GM19023 (cell line): ENCODE measurements around the gene LMX1B.
"Not testable (repeated sequence)": the region's sequence is repeated elsewhere in the genome, so short reads cannot be mapped to it uniquely, and the experiment has no call there.

Experiments
- ATAC-seq: cut with Tn5 transposase; IDR thresholded peaks from one replicate; pipeline ENCODE4 v1.9.1; 2021; ENCODE audit warnings: mild to moderate bottlenecking, moderate library complexity; ENCODE audit not compliant: unreplicated experiment

Gene LMX1B

DNA sequence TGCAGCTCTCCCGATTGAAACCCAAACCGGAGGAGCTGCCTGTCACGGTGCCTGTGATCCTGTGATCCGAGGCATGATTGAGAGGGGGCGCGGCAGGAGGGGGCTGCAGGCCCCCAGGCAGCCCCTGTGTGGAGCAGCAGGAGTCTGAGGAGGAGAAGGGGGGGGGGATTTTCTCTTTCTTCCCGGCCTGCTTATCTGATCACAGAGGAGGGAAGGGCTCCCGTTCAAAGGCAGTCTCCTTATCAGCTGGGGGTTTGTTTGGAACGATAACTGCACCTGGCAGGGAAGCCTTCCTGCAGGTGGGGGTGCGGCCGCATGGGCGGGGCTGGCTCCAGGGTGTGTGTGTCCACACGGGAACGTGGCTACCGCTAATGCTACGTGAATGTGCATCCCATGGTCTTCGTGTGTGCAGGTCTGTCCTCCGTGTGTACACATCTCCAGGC, 38.4 kb downstream of the LMX1B start:
- no peak for ATAC-seq

DNA sequence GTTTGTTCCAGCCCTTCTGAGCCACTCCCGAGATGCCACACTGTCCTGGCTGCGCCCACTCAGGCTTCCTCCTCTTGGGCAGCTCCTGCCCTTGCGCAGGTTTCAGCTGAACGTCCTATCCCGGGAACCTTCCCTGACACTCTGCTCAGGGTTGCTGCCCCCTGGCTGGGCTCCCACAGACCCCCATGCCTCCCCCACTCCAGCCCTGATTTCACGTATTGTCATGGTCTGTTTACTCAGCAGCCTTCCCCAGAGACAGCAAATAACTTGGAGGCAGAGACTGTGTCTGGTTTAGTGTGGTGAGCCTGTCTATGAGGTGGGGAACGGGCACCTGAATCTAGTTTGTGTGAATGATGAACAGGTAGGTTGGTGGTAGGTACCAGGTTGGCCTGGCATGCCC, 40.4 kb downstream of the LMX1B start:
- ATAC-seq: no peak

DNA sequence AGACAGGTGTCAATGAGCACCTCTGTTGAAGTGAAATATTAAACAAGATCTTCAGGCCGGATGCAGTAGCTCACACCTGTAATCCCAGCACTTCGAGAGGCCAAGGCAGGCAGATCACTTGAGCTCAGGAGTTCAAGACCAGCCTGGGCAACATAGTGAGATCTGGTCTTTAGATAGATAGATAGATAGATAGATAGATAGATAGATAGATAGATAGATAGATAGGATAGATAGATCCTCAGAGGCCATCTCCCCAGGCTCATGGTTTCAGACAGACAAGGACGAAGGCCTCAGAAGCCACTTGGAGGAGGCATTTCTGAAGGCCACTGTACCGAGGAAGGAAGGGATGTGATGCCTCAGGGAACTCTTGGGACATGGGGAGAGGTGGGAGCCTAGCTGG, 42.5 kb downstream of the LMX1B start:
- not testable (repeated sequence) for ATAC-seq

DNA sequence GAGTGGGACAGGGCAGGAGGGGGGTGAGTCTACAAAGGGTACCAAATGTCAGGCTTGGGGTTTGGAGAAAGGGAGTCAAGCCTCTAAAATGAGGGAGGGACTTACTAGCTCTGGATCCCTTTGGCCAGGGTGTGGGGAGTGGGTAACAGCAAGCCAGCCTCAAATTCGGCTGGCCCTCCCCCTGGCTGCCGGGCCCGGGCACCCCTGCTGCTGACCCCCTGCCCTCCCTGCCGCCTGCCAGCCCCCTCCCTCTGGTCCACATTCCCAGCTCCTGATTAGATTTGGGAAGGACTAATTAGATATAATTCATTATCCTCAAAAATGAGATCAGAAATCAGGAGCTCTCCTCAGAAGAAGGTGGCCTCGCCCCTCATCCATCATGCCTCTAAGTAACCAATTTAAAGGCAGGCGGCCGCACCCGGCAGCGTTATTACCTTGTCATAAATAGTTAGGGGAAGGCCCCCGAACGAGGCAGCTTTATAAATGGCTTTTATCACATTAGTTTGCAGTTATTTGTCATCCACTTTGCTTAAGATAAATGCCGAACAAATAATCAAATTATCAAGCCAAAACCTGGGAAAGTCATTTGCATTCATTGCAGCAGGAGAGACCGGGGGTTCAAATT, 44.6 kb downstream of the LMX1B start:
- no peak for ATAC-seq

DNA sequence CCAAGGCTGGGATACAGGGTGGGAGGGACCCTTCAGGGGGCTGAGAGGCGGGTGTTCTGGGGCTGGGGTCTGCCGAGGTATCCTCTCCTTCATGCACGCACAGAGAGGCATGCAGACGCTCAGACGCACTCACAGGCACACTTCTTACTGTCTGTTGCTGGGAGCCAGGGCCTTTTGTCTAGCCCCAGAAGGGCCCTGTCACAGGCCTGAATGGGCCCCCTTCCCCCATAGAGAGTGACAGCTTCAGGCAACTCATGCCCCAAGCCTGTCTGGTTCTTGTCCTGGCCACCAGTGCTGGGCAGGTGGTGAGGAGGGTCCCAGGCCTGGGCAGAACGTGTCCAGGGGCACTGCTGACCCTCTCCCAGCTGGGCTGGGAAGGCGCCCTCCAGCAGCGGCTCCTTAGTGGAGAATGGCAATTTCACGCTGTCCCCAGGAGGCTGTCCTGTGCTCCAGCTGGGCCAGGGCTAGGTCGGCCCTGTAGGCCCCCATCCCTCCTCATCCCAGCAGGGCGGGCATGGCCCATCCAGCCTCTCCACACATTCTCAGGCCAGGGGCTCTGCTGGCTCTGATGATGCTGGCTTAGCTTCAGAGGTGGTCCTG, 45.3 kb downstream of the LMX1B start:
- no peak for ATAC-seq

DNA sequence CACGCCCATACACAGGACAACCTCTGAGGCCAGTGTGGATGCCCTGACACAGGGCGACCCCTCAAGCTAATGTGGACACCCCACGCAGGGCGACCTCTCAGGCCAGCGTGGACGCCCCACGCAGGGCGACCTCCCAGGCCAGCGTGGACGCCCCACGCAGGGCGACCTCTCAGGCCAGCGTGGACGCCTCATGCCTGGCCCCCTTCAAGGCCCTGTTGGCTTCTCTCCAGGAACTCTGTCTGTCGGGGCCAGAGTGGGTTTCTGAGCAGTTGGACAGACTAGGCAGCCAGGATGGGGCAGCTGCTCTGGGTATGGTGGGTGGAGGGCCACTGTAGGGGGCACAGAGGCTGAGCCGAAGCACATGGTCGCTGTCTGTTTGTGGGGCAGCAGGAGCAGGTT, 47.4 kb downstream of the LMX1B start:
- no peak for ATAC-seq

DNA sequence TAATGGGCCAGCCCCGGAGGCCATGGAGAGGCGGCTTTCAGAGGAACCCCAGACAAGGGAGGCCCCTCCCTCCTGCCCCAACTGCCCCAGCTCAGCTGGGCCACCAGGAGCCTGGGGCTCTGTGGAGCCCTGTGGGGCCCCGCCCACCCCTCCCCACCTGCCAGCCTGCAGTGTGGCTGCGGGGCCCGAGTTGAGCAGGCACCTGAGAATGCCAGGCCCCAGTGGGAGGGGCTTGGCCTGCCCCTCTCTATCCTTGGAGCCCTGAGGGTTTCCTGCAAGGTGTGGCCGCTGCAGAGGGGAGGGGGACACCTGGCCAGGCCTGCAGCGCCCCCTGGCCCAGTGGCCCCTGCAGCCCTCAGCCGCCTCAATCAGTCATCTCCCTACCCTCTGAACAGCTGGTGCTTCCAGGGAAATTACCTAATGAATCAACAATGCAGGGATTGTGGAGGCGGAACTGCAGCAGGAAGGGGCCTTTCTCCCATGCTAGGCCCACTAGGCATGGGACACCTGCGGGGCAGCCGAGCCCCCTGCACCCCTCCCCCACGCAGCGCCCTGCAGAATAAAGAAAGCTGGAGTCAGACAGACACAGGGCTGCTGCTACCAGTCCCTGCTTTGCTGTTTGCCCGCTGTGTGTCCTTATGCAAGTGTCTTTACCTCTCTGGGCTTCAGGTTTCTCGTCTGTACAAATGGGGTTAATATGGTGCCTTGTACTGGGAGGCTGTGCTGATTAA, 48.0 kb downstream of the LMX1B start:
- no peak for ATAC-seq

DNA sequence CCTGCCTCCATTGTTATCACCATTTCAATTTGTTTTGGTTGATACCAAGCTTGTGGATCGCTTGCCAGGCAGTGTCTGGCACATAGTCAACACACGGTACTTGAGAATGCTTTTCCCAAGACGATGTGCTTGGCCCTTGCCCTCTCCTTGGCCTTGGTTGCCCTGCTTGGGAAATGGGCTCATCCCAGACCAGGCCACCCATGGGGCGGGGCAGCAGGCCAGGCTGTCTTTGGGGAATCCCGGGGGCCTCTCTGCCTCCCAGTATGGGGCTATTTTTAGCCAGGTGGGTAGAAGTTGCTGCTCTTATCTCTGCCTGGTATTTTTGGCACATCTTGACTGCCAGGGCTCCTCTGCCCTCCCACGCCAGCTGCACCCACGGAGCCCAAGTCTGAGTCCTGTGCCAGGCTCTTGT, 49.9 kb downstream of the LMX1B start:
- ATAC-seq: no peak

DNA sequence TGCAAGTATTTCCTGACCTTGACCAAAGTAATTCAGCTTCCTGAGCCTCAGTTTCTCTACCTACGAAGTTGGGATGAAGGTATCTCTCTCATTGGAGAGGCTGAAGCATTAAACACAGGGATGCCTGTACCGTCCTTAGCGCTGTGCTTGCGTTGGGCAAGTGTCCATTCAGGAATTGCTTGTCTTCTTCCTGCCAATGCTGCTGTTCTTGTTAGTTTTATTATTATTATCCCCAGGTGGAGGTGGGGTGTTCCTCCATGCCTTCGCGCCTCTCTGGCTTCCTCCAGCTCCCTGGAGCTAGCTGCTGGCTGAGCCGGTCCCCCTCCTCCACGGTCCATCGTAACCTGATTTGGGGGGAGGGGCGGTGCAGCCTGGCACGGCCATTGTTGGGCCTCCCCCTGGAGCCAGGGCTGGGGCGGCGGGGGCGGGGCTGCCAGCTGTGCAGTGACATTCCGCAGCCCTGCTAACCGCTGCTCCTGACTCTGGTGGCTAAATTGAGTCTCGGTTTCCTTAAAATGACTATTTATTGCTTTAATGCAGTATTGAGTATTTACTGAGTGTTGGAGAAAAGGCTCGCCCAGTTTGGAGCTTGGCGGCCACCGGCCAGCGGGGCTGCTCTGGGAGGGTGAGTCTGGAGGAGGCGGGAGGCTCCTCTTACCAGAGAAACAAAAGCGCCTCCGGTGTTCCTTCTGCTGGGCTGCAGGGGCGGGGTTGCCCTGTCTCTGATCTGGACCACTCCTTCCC, 51.3 kb downstream of the LMX1B start:
- ATAC-seq: no peak

DNA sequence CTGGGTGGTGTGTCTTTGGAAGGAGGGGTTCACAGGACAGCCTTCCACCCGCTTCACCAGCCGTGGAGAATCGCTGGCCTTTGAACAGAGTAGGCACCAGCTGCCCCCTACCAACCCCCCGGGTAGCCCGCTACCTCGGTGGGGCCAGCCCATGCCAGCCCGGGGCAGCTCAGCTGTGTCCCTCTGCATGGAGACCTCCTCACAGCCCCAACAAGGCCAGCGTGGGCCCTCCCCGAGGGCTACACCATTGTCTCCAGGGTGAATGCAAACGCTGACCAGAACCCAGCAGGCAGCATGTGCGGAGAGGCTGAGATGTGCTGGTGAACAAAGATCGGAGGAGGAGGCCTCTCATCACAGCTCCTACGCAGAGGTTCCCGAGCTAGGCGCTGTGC, 51.9 kb downstream of the LMX1B start:
- ATAC-seq: no peak

DNA sequence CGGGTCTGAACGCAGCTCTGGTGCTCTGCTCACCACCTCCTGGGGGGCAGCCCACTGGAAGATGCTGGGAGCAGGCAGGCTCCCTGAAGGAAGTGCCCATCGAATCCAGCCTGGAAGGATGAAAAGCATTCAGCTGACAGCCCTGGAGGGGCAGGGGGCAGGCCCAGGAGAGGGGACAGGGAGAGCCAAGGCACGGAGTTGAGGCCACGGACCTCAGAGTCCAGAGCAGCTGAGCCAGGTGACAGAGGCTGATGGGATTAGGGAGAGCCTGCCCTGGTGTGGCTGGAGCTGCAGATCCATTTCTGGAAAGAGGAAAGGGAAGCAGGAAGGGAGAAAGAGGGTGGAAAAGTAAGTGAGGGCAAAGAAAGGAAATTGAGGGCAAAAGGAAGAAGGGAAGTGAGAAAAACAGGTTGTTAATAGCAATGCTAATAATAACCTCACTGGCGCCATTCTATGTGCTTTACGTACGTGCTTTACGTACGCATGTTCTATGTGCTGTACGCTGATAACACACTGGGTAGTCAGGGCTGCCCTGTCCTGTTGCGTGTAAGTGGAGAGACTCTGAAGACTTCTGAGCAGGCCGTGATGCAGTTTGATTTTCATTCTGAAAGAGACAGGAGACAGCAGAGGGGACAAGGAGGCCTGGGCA, 52.6 kb downstream of the LMX1B start:
- ATAC-seq: no peak

DNA sequence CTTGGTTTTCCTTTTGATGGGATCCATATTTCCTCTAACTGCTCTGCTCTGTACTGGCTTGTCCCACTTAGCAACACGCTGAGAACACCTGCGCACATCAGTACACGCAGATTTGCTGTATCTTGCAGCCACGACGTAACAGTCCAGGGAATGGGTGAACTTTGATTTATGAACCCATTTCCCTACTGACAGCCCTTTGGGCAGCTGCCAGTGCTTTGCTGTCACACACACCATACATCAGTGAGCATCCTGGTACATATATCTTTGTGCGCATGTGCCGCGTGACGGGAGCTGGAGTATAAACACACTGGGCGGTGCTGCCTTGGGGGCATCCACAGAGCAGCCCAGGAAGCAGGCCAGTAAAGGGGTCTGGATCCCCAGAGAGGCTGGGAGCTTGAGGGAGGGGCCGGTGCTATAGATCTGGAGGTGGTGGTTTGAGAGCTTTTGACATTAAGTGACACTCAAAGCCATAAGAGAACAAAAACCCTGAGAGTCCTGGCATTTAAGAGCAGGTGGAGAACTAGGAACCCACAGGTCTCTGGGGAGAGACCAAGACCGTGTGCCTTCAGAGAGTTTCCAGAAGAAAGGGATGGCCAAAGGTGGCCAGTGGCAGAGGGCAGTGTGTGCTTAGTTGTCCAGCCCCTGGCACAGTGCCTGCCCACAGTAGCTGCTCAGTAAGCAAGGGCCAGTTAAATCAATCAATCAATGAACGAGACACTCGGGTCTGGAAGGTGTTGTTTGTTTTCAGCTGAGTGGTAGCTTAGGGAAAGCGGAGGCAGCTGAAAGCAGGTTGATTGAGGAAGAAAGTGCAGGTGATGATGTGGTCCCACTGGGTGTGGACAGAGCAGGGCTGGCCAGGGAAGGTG, 53.7 kb downstream of the LMX1B start:
- no peak for ATAC-seq

DNA sequence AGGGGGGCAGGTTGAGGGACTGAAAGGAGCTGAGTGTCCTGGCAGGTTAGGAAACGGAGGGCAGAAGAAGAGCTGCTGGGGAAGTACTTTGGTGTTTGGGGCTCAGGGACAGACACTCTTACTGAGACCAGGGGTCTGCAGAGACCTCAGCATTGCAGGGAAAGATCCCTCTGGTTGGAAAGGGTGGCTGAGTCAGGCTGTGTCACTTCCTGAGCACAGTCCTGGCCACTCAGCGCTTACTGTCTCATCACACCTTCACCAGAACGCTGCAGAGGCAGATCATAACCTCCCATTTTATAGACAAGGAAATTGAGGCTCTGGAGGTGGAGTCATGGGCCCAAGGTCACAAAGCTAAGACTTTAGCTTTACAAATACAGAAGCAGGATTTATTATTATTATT, 54.3 kb downstream of the LMX1B start:
- ATAC-seq: no peak

DNA sequence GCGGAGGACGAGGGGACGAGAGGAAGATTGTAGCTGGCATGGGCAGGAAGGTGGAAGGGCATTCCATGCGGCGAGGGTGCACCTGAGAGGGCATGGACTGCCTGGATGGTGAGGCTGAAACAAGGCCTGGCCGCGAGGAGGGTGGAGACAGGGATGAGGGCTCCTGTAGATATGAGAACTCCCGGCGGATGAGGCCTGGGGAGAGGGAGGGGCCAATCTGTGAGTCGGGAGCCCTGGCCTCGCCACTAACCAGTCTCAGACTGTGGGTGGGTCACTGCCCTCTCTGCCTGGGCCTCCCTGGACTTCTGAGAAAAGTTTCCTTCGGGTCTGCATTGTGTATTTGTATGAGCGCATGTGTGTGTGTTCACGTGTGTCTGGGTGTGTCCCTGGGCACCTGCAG, 55.4 kb downstream of the LMX1B start:
- no peak for ATAC-seq

DNA sequence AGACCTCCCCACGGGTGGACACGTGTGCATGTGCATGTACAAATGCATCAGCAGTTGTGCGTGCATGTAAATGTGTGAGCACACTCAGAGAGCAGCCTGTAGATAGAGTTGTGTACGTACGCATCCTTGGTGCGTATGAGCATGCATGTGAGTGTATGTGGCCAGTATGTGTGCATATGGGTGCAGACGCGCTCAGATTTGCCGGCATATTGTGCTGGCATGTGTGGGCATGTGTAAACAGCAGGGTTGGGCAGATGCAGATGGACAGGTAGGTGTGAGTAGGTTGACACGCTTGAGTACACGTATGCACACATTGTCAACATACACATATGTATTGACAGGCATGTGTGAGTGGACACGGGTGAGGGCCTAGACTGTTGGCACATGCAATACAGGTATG, 56.5 kb downstream of the LMX1B start:
- ATAC-seq: no peak

DNA sequence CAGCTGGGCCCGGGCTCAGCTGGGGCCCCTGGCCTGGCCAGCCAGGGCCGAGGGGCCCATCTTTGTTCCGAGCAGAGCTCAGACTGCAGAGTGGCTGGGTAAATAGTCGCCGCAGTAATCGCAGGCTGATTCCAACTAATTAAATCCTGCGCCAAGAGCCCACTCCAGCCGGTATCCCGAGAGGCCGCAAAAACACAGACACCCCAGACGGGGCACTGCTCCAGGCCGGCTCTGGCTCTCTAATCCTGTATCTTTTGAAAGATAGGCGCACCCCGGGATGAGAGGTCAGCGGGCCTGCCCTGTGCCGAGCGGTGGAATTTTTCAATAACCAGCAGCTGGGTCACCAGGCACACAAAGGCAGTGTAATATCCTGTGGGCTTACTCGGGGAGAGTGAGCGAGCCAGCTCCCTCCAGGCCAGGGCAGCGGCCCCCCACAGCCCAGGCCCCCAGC, 57.7 kb downstream of the LMX1B start:
- no peak for ATAC-seq

DNA sequence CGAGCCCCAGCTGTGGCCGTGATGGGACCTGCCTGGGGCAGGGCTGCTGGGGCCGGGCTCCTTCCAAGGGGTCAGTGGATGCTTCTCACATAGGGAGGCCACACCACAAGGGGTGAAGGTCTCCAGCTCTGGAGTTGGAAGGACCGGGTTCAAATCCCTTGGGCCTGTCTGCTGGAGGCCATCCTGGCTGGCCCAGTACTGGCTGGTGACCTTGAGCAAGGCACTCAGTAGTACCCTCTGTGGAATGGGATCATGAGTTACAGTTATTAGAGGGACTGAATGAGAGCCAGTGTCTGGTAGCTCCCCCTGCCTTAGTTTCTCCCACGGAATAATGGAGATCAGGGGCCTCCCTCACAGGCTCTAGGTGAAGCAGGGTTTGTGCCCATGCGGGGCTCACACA, 58.3 kb downstream of the LMX1B start:
- ATAC-seq: no peak

DNA sequence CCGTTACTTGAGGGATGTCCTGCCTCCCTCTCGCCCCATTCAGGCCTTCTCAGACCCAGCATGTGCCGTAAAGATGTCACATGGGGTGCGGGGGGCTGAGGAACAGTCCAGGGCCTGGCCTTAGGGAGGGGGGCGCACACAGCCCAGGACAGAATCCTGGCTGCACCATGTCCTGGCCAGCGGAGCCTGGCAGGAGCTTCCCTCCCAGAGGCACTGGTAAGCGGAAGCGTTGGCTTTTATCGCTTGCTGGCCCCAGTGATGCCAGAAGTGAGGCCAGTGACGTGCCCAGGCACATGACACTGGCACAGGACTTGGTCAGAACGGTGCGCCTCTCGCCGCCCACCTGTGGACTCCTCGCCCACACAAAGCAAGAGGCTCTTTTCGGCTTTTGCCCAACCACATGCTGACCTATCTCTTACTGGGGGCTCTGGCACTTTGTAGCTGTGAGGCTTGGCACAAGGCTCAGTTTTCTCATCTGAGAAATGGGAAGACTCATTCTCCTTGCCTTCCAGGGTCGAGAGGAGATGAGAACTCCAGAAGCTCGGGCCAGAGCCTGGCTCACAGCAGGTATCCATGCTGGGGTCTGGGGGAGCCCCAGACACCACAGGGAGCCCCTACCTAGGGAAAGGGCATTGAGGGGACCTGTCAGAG, 59.0 kb downstream of the LMX1B start:
- no peak for ATAC-seq

DNA sequence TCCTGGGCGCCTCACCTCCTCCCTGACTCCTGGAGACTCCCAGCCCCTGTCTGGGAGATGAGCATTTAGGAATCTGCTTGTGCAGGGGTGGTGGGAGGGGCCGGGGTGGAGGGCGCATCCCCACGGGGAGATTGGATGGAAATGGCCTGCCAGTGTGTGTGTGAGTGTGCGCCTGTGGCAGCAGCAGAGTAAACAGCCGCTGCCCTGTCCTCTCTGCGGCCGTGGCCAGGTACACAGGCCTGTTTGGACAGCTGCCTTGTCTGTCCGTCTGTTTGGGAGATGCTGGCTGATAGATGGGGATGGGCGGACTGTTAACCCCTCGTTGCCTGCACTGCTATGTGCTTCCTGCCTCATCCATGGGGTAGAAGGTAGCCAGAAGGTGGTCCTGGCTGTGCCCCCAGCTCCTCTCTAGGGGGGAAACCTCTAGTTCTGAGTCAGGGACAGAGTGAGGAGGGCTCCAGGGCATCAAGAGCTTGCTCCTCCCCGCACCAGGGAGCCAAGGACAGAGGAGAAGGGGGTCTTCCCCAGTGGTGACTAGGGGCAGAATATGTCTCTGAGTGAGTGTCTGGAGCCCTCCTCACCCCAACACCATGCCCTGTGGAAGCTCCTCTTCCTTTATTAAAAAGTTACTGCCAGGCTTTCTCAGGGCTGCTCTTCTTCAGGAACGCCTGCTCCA, 60.1 kb downstream of the LMX1B start:
- no peak for ATAC-seq
